GM21381 (cell line): ENCODE results near the gene GPR155.
A peak's percentile ranks its signal among the peaks of the same experiment; 100 is the strongest.
"Not testable (repeated sequence)": the region's sequence is repeated elsewhere in the genome, so short reads cannot be mapped to it uniquely, and the experiment has no call there.

Source experiments
- ATAC-seq: cut with Tn5 transposase; IDR thresholded peaks from one replicate; pipeline ENCODE4 v1.9.1; 2021; ENCODE audit warnings: mild to moderate bottlenecking, moderate library complexity; ENCODE audit not compliant: unreplicated experiment

Gene GPR155

GRCh38 chr2:174491947-174492346 is 5.1 kb upstream of the GPR155 start:
- no peak for ATAC-seq

GRCh38 chr2:174490051-174490450 is 3.2 kb upstream of the GPR155 start:
- no peak for ATAC-seq

GRCh38 chr2:174489520-174489919 is 2.7 kb upstream of the GPR155 start:
- ATAC-seq = not testable (repeated sequence)

- no peak for ATAC-seq
Measured at GRCh38 chr2:174487820-174488162, 962 bp upstream of the GPR155 start.

- ATAC-seq = peak; percentile 89
Measured at GRCh38 chr2:174487108-174487819, 435 bp upstream of the GPR155 start.

- ATAC-seq = peak; percentile 24
Measured at GRCh38 chr2:174485788-174486562, 854 bp downstream of the GPR155 start.

GRCh38 chr2:174485045-174485444 is 1.8 kb downstream of the GPR155 start:
- ATAC-seq = not testable (repeated sequence)

GRCh38 chr2:174484573-174484972 is 2.3 kb downstream of the GPR155 start:
- no peak for ATAC-seq

GRCh38 chr2:174482854-174483253 is 4.0 kb downstream of the GPR155 start:
- no peak for ATAC-seq

GRCh38 chr2:174477759-174478158 is 9.1 kb downstream of the GPR155 start:
- ATAC-seq = no peak

- no peak for ATAC-seq
Measured at GRCh38 chr2:174473796-174474195, 13.0 kb downstream of the GPR155 start.

GRCh38 chr2:174465327-174465726 is 21.5 kb downstream of the GPR155 start:
- no peak for ATAC-seq

GRCh38 chr2:174461221-174461620 is 25.6 kb downstream of the GPR155 start:
- ATAC-seq = no peak

GRCh38 chr2:174454566-174454965 is 32.3 kb downstream of the GPR155 start:
- no peak for ATAC-seq

- ATAC-seq = no peak
Measured at GRCh38 chr2:174450021-174450816, 36.6 kb downstream of the GPR155 start.

GRCh38 chr2:174449033-174449432 is 37.8 kb downstream of the GPR155 start:
- ATAC-seq = no peak

GRCh38 chr2:174446531-174446930 is 40.3 kb downstream of the GPR155 start:
- ATAC-seq = no peak

- ATAC-seq = no peak
Measured at GRCh38 chr2:174445248-174445647, 41.6 kb downstream of the GPR155 start.

- ATAC-seq = no peak
Measured at GRCh38 chr2:174444761-174445160, 42.1 kb downstream of the GPR155 start.

GRCh38 chr2:174442546-174443510 is 44.0 kb downstream of the GPR155 start:
- ATAC-seq = no peak
